Measurements from ENCODE around the gene AEN.
"Not testable (repeated sequence)": the region's sequence is repeated elsewhere in the genome, so short reads cannot be mapped to it uniquely, and the experiment has no call there.

Gene AEN

DNA sequence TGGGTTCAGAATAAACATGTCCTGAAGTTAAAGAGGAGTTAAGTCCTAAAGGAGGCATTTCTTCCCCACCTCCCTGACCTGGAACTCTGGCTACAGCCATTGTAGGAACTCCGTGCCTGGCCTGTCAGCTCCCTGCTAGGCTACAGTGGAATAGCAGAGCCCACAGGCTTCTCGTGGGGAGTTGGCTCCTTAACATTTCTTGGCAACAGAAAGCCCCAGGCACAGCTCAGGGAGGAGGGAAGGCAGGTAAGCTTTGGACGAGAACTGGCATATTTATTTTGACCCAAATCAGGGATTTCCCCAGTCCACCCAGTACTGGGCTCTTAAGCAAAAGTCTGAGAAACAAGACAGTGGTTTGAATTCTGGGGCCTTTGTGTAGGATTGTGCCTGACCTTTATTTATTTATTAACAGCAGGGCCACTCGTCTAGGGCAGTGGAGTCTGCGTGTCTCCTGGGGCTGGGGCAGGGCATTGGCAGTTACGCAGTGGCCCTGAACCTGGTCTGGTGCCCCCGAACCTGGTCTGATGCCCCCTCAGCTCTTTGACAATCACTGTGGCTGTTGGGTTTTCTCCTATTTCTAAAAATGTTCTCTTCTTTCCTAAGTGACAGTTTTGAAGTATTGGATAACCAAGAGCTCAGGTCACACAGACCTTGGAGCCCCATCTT, 9.8 kb downstream of the AEN start:
- no peak overlapping the region for H3K4me3 ChIP-seq (ENCODE audit: low read depth, low read length)
- DNase-seq (ENCODE audit: low read depth): no peak
- TF ChIP-seq, protein P1, sequence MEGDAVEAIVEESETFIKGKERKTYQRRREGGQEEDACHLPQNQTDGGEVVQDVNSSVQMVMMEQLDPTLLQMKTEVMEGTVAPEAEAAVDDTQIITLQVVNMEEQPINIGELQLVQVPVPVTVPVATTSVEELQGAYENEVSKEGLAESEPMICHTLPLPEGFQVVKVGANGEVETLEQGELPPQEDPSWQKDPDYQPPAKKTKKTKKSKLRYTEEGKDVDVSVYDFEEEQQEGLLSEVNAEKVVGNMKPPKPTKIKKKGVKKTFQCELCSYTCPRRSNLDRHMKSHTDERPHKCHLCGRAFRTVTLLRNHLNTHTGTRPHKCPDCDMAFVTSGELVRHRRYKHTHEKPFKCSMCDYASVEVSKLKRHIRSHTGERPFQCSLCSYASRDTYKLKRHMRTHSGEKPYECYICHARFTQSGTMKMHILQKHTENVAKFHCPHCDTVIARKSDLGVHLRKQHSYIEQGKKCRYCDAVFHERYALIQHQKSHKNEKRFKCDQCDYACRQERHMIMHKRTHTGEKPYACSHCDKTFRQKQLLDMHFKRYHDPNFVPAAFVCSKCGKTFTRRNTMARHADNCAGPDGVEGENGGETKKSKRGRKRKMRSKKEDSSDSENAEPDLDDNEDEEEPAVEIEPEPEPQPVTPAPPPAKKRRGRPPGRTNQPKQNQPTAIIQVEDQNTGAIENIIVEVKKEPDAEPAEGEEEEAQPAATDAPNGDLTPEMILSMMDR (IDR thresholded peaks at IDR 0.05; ENCODE audit: low read depth, low read length, missing control alignments): no peak

DNA sequence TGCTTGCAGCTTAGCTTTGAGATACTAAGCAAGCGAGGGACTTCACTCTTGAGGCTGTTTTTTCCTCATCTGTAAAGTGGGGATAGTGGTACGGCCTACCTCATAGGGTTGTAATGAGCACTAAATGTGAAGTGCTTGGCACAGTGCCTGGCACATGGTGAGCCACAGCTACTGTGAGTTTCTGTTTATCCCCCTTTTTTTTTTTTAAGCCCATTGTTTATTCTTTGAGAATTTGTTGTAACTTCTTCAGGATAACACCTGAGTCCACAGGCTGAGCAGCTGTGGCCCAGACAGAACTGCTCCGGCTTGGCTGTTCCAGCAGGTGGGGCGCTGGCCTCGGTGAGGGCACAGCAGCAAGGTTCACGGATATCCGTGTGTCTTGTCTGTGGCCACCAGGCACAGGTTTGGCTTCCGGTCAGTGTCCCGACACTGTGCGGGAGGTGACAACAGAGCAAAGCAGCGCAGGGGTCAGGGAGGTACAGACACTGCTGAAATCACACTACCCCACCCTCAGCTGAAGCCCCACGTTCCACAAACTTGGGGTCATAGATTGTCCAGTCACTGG, 10.4 kb downstream of the AEN start:
- no peak for DNase-seq (ENCODE audit: low read depth)
- TF ChIP-seq, protein P1 (IDR thresholded peaks at IDR 0.05; ENCODE audit: low read depth, low read length, missing control alignments): no peak
- no peak overlapping the region for H3K4me3 ChIP-seq (ENCODE audit: low read depth, low read length)

DNA sequence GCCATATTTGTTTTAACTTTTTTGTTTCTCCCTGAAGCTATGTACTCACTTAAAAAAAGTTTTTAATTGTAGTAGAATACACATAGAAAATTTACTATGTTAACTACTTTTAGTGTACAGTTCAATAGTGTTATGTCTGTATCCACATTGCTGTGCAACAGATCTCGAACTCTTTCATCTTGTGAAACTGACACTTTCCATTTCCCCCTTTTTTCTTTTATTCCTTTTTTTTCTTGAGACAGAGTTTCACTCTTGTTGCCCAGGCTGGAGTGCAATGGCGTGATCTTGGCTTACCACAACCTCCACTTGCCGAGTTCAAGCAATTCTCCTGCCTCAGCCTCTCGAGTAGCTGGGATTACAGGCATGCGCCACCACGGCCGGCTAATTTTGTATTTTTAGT, 11.7 kb downstream of the AEN start:
- DNase-seq (ENCODE audit: low read depth): not testable (repeated sequence)

DNA sequence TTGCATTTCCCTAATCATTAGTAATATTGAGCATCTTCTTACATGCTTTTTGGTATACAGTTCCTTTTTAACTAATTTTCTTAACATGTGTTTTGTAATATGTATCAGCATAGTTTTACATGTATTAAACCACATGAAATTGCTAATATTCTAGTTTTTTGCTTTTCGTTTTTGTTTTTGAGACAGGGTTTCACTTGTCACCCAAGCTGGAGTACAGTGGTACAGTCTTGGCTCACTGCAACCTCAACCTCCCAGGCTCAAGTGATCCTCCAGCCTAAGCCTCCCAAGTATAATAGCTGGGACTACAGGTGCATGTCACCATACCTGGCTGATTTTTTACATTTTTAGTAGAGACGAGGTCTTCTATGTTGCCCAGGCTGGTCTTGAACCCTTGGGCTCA, 13.3 kb downstream of the AEN start:
- DNase-seq (ENCODE audit: low read depth): no peak
- no peak overlapping the region for H3K4me3 ChIP-seq (ENCODE audit: low read depth, low read length)
- TF ChIP-seq, protein P1 (IDR thresholded peaks at IDR 0.05; ENCODE audit: low read depth, low read length, missing control alignments): no peak

More for the DNA sequence above, 11.7 kb downstream of the AEN start:
- H3K4me3 ChIP-seq (ENCODE audit: low read depth, low read length): not testable (repeated sequence)

DNA sequence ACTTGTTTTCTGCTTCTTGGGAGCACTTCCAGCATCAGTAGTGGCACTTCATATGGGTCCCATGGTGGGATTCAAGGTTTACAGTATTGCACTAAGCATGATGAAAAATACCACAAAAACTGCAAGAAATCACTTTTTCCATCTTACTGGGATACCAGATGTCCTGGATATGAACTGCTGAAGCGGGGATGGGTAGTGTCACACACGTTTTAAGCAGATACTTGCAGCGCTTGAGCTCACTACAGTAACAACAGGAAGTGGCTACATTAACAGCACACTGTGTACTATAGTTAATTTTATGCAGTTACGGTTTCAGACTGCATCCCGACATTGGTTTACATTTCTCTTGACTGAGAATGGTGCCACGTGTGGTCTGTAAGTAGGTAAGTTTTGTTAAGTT, 14.2 kb downstream of the AEN start:
- no peak overlapping the region for H3K4me3 ChIP-seq (ENCODE audit: low read depth, low read length)
- peak; percentile 71 for DNase-seq (ENCODE audit: low read depth)
- TF ChIP-seq, protein P1 (IDR thresholded peaks at IDR 0.05; ENCODE audit: low read depth, low read length, missing control alignments): no peak

DNA sequence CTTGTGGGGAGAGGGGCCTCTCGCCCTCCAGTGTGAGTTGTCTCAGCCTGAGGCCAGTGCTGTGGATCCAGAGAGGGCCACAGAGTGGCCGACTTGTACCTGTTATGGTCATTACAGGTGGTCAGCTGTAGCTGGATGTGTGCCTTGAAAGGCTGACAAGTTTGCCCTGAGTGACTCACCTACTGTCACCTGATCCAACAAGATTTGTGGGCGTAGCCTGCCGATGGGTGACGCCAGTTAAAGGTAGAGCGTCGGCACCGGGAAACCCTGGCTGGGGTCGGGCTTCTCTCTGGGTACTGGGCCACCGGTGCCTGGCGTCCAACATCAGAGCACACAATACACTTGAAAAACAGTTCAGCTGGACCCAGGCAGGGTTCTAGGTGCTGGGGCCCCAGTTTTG, 14.9 kb downstream of the AEN start:
- no peak overlapping the region for H3K4me3 ChIP-seq (ENCODE audit: low read depth, low read length)
- TF ChIP-seq, protein P1 (IDR thresholded peaks at IDR 0.05; ENCODE audit: low read depth, low read length, missing control alignments): no peak
- no peak for DNase-seq (ENCODE audit: low read depth)

DNA sequence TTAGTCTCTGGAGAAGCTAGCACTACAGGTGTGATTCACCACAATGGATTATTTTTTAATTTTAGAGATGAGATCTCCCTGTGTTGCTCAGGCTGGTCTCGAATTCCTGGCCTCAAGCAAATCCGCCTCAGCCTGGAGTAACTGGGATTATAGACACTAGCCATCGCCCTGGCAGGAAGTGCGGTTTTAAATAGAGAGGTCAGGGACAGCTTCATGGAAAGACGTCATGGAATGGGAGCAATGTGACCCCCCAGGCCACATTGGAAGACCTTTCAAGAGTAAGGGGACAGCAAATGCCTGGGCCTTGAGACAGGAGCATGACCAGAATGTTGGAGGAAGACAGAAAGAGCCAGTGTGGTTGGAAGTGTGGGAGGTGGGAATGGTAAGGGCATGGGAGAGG, 15.5 kb downstream of the AEN start:
- TF ChIP-seq, protein P1 (IDR thresholded peaks at IDR 0.05; ENCODE audit: low read depth, low read length, missing control alignments): no peak
- no peak for DNase-seq (ENCODE audit: low read depth)
- no peak overlapping the region for H3K4me3 ChIP-seq (ENCODE audit: low read depth, low read length)

Data from GM12864 (cell line).